Skeletal muscle satellite cell (primary cell): Measurements from ENCODE around the gene OSBPL5.
A peak's percentile ranks its signal among the peaks of the same experiment; 100 is the strongest.
"Not testable (repeated sequence)": the region's sequence is repeated elsewhere in the genome, so short reads cannot be mapped to it uniquely, and the experiment has no call there.

Experiments used
- H3K27me3 ChIP-seq: 2 replicates; pipeline ENCODE4 v1.7.0; 2013; ENCODE audit warnings: low read length; ENCODE audit not compliant: control insufficient read depth, insufficient read depth
- H3K36me3 ChIP-seq: 2 replicates; pipeline ENCODE4 v1.7.0; 2013; ENCODE audit warnings: mild to moderate bottlenecking, control low read depth, low read length; ENCODE audit not compliant: insufficient read depth
- H3K4me1 ChIP-seq: 2 replicates; pipeline ENCODE4 v1.7.0; 2013; ENCODE audit warnings: low read length; ENCODE audit not compliant: control insufficient read depth, insufficient read depth
- H3K4me2 ChIP-seq: 2 replicates; pipeline ENCODE4 v1.7.0; 2013; ENCODE audit warnings: mild to moderate bottlenecking, low read length
- H3K4me3 ChIP-seq: 2 replicates; pipeline ENCODE4 v1.7.0; 2013; ENCODE audit warnings: low read length
- H3K9ac ChIP-seq: 2 replicates; pipeline ENCODE4 v1.7.0; 2013; ENCODE audit warnings: mild to moderate bottlenecking, low read depth, low read length, moderate library complexity
- H3K9me3 ChIP-seq: replicated peaks from 2 replicates; pipeline ENCODE4 v1.7.0; 2013; ENCODE audit warnings: mild to moderate bottlenecking, control low read depth, low read length

OSBPL5 gene

DNA sequence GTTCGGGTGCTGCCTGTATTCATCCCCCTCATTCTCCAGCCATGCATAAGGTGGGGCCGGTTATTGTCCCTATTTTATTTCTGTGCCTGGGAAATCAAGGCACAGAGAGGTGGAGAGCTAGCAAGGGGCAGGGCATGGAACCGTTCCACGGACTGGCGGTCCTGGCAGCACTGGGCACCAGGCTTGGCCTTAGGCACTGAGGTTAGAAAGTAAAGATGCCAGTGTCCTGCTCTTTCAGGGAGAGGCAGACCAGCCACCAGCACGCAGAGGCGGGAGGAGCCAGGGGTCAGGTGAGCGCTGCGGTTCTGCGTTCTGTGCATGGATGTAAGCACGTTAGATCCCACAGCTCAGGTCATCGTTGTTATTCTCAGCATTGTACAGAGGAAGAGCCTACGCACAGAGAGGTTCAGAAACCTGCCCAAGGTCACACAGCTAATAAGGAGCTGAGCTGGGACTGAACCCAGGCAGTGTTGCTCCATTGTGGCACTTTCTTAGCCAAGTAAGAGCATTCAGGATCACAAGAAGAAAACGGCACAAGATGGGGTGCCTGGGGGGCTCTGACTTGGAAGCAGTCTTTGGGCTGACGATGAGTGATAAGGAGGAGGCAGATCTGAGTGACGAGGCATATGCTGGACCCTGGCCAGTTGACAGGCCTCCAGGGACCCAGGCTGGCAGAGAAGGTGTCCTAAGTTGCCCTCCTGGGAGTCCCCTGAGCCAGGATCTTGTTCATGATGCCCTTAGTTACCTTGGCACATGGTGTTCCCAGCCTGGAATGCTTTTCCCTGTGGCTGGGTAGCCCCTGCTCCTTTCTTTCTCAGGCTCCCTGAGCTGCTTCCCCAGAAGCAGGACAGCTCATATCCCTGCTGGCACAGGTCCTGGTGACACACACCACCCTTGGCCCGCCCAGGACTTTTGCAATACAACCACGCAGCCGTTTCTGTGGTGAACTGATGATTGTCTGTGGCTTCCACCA lies 41.1 kb downstream of the OSBPL5 start:
- Histone ChIP-seq H3K4me1 (peaks cover 20% of the 10 kb centered on the region), H3K4me2 (peak overlapping the region; percentile 2), H3K4me3 (no peak overlapping the region), H3K36me3 (peaks cover 25% of the 10 kb centered on the region), H3K27me3 (no peaks in the 10 kb centered on the region), H3K9me3 (no peaks in the 10 kb centered on the region), H3K9ac (peak overlapping the region; percentile 40)

DNA sequence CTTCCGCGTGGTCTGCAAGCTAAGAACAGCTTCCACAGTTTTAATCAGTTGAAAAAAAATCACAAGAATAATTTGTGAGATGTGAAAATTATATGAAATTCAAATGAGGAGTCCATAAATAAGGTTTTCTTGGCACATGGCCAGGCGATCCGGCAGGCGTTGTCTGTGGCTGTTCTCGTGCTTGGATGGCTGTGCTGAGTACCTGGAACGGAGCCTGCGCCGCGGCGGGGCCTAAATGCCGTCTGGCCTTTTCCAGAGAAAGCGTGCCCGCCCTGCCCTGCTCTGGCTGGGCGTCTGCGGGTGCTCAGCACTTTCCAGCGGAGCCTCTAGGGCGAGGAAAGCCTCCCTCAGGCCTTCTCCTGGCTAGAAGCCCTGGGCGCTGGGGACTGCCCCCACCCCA lies 41.8 kb downstream of the OSBPL5 start:
- Histone ChIP-seq H3K27me3 (no peaks in the 10 kb centered on the region), H3K9me3 (no peaks in the 10 kb centered on the region), H3K36me3 (peaks cover 23% of the 10 kb centered on the region), H3K9ac (no peak overlapping the region), H3K4me2 (no peak overlapping the region), H3K4me3 (no peak overlapping the region), H3K4me1 (peaks cover 20% of the 10 kb centered on the region)

DNA sequence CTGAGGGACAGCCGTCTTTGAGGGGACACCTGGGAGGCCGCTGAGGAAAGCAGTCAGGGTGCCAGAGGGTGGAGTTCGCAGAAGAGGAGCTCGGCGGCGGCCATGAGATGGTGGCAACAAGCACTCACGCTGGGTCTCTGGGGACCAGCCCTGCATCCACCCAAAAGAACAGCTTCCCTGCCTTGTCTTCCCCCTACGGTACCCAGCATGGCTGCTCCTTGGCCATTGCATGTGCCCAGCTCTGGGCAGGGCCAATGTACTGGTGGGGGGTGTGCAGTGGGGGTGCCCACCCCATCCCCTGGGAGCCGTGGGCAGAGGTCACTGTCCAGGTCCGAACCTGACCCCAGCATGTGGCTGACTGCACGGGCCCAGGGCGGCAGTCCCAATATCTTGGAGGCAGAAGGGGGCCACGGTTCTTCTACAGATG lies 42.3 kb downstream of the OSBPL5 start:
- no peak overlapping the region for H3K4me3 ChIP-seq
- H3K9ac ChIP-seq: no peak overlapping the region
- no peak overlapping the region for H3K4me2 ChIP-seq
- peaks cover 20% of the 10 kb centered on the region for H3K4me1 ChIP-seq
- peaks cover 23% of the 10 kb centered on the region for H3K36me3 ChIP-seq
- no peaks in the 10 kb centered on the region for H3K27me3 ChIP-seq
- no peaks in the 10 kb centered on the region for H3K9me3 ChIP-seq

DNA sequence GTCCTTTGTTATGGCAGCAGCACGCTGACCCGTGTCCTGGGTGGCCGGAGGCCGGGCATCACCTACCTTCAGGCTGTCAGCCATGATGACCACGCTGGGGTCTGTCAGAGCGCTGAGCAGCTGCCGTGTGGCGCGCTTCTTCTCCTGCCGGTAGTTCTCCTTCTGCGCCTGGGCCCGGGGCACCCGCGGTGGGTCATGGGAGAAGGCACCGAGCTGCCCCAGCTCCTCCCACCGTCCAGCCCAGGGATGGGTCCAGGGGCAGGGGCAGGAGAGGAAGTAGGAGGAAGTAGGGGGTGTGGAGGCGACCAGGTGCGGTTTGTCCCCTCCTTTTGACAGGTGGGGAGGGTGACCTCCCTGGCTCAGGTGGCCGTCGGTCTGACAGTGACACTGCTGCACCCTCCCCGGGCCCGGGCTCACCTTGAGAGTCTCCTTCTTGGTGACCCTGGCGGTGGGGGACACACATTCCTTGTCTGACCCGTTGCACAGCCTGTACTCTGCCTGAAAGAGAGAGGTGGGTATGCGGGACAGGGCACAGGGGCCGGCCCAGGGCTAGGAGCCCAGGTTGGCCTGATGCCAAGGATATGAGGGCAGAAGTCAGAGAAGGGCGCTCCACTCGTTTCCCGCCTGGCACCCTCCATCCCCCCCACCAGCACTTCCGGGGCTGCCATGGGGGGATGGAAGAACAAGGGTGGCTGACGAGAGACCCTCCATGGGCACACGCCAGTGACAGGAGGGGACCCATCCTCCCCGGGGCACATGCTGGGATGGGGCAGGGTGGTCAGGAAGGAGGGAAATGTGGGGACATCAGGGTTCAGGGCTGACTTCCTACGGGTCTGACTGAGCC lies 43.0 kb downstream of the OSBPL5 start:
- peaks cover 26% of the 10 kb centered on the region for H3K36me3 ChIP-seq
- H3K4me1 ChIP-seq: peaks cover 20% of the 10 kb centered on the region
- H3K27me3 ChIP-seq: no peaks in the 10 kb centered on the region
- H3K4me3 ChIP-seq: no peak overlapping the region
- no peaks in the 10 kb centered on the region for H3K9me3 ChIP-seq
- H3K4me2 ChIP-seq: no peak overlapping the region
- H3K9ac ChIP-seq: no peak overlapping the region

DNA sequence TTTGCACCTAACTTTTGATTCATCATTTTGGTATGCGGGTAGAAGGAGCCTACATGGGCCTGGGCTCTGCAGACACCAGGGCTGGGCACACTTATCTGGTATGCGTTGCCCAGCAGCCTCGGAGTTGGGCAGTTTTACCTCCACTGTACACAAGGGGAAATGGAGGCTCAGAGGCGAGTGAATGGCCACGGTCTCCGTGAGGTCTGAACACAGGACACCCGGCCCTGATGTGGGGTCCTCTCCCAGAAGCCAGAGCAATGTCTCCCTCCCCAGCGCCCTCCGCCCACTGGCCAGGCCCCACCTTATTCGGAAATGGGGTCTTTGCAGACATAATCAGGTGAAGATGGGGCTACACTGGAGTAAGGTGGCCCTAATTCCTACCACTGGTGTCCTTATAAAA lies 43.7 kb downstream of the OSBPL5 start:
- Histone ChIP-seq H3K9me3 (no peaks in the 10 kb centered on the region), H3K27me3 (no peaks in the 10 kb centered on the region), H3K4me3 (no peak overlapping the region), H3K9ac (no peak overlapping the region), H3K4me2 (no peak overlapping the region), H3K4me1 (peaks cover 20% of the 10 kb centered on the region), H3K36me3 (peaks cover 26% of the 10 kb centered on the region)

DNA sequence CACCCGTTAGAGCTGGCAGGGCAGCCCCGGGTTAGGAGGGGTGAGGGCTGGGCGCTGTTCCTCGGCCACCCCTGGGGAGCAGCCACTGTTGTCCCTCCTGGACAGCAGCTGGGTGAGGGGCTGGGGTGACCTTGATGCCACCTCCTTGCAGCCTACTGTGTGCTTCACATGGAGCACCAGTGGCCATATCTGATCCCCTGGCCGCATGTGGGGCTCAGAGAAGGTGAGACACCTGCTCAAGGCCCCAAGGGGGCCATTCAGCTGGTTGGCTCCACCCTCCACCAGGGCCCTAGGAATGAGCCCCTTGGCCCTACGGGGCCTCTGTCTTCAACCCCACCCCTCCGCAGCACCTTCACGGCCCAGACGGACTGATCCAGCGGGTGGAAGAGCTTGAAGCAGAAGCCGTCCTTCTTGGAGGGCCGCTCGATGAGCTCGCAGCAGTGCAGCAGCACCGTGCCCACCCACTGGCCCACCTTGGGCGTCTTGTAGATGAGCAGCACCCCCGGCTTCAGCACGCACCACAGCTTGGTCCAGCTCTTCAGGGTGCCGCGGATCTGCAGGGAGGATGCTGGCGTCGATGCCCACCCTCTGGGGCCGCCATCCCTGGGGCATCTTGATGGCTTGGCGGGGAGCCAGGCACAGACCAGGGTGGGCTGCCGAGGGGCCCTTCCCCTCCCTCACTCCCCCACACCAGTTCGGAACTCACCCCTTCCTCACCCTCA lies 44.9 kb downstream of the OSBPL5 start:
- no peaks in the 10 kb centered on the region for H3K27me3 ChIP-seq
- H3K4me3 ChIP-seq: no peak overlapping the region
- peaks cover 23% of the 10 kb centered on the region for H3K4me1 ChIP-seq
- peaks cover 21% of the 10 kb centered on the region for H3K36me3 ChIP-seq
- no peaks in the 10 kb centered on the region for H3K9me3 ChIP-seq
- no peak overlapping the region for H3K9ac ChIP-seq
- H3K4me2 ChIP-seq: no peak overlapping the region

DNA sequence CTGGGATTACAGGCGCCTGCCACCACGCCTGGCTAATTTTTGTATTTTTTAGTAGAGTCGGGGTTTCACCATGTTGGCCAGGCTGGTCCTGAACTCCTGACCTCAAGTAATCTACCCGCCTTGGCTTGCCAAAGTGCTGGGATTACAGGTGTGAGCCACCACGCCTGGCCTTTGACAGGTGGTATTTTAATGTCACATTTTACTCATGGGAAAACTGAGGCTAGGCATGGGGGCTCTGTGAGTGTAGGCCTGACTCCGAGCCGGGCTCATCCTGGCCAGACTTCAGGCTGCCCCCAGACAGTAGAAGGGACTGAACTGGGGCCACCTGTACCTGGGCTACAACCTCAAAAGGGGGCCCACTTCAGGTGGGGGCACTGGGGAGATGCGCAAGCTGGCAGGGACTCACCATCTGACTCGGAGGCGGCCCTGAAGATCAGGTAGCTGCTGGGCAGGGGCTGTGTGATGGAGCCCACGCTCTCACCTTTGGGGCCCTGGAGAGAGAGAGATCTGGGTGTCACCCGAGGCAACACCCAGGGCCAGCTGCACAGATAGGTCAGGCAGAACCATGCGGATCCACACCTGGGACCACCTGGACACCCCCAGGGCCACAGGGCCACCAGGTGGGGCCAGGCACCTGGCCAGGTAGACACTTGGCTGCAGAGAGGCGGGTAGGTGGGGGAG lies 45.8 kb downstream of the OSBPL5 start:
- Histone ChIP-seq H3K9me3 (no peaks in the 10 kb centered on the region), H3K27me3 (no peaks in the 10 kb centered on the region), H3K9ac (no peak overlapping the region), H3K36me3 (peaks cover 21% of the 10 kb centered on the region), H3K4me1 (peaks cover 18% of the 10 kb centered on the region), H3K4me2 (no peak overlapping the region), H3K4me3 (no peak overlapping the region)

DNA sequence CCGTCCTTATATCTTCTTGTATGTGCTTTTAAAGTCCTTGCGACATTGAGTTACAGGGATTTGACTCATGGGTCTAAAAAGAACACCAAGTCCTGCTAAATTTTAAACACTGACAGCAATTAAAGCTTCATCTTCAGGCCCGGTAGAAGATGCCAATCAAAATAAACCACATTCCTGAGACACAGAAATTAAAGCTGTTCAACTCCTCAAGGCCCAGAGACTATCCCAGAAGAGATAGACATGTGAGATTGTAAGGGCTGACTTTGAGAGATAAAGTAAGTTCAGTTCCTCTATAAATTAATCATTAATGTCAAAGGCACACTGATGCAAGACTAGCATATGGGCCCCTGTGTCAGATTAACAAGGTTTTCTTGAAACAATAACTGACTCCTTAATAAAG lies 49.8 kb downstream of the OSBPL5 start:
- H3K27me3 ChIP-seq: no peaks in the 10 kb centered on the region
- peaks cover 6% of the 10 kb centered on the region for H3K4me1 ChIP-seq
- peaks cover 10% of the 10 kb centered on the region for H3K36me3 ChIP-seq
- H3K4me2 ChIP-seq: no peak overlapping the region
- H3K9me3 ChIP-seq: no peaks in the 10 kb centered on the region
- H3K4me3 ChIP-seq: no peak overlapping the region
- no peak overlapping the region for H3K9ac ChIP-seq

DNA sequence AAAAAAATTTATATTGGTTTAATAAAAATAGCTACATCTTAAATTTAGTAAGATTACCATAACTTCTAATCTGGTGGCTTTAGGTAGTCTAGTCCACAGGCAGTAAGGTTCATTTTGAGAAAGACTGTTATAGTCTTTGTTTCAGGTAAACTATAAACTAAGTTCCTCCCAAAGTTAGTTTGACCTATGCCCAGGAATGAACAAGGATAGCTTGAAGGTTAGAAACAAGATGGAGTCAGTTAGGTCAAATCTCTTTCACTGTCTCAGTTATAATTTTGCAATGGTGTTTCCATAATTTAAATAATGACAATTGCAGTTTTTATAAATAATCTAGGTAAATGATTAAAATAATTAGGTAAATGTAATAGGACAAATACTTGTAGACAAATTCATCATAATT lies 51.4 kb downstream of the OSBPL5 start:
- not testable (repeated sequence) for H3K27me3 ChIP-seq, H3K9ac ChIP-seq, H3K36me3 ChIP-seq, H3K4me2 ChIP-seq, H3K4me3 ChIP-seq, H3K4me1 ChIP-seq, H3K9me3 ChIP-seq

DNA sequence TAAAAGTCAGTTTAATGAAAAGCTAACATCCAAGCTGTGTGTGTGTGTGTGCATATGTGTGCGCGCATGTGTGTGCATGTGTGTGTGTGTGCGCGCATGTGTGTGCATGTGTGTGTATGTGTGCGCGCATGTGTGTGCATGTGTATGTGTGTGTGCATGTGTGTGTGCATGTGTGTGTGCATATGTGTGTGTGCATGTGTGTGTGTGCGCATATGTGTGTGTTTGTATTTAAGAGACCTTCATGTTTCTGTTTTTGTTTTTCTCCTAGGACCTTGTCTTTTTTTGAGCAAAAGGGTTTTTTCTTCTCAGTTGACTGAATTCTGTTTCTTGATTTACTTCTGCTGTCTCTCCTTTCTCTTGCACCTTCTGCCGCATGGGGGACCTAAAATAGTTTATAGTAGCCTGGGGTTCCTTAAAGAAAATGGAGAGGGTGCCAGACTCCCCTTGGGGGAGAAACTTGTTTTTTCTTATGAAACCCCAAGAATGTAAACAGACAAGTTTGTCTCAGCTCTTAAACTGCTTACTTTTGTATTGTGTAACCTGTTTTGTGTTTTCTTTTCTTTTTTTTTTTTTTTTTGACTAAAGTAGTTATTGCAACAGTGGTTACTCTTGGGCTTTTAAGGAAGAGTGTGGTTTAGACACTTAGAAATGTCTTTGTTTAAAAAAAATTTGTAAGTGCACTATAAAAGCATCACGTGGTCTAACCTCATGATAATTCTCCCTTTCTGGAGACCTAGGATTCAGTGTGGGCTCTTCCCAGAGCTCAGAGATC lies 53.0 kb downstream of the OSBPL5 start:
- Histone ChIP-seq H3K9ac (no peak overlapping the region), H3K4me3 (no peak overlapping the region), H3K4me2 (no peak overlapping the region), H3K4me1 (peaks cover 6% of the 10 kb centered on the region), H3K9me3 (no peaks in the 10 kb centered on the region), H3K36me3 (peaks cover 6% of the 10 kb centered on the region), H3K27me3 (no peaks in the 10 kb centered on the region)
